ENCODE data around the gene HTR6. TPM values are rescaled to one million over a fixed set of nuclear protein-coding genes. Genes with fewer than 3 reads are reported as not detected.

The HTR6 gene
- total RNA-seq, 1 donor from 2014 or later: not detected

DNA sequence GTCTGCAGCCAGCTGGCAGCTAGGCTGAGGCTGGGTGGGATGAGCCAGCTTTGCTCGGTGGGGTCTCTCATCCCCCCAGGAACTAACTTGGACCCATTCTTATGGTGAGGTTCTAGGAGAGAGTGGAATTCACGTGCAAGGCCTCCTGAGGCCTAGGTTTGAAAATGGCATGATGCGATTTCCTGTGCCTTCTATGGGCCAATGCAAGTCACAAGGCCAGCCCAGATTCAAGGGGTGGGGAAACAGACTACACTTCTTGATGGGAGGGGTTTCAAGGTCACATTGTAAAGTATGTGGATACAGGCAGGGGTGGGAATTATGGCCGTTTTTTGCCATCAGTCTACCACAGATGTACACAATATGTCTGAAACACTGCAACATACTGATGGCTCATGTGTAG lies 48.3 kb downstream of the HTR6 start:
- Mint-ChIP-seq H3K36me3 (ENCODE audit: low read depth, unreplicated experiment) (no peaks in the 10 kb centered on the region), H3K4me3 (ENCODE audit: unreplicated experiment) (no peak overlapping the region), H3K27ac (ENCODE audit: unreplicated experiment) (no peak overlapping the region), H3K4me1 (ENCODE audit: unreplicated experiment) (no peaks in the 10 kb centered on the region), H3K27me3 (ENCODE audit: unreplicated experiment) (no peaks in the 10 kb centered on the region), H3K9me3 (ENCODE audit: unreplicated experiment) (no peaks in the 10 kb centered on the region)
- no peak for TF ChIP-seq CTCF (IDR thresholded peaks at IDR 0.05; ENCODE audit: unreplicated experiment)
- DNase-seq (ENCODE audit: low spot score): no peak

DNA sequence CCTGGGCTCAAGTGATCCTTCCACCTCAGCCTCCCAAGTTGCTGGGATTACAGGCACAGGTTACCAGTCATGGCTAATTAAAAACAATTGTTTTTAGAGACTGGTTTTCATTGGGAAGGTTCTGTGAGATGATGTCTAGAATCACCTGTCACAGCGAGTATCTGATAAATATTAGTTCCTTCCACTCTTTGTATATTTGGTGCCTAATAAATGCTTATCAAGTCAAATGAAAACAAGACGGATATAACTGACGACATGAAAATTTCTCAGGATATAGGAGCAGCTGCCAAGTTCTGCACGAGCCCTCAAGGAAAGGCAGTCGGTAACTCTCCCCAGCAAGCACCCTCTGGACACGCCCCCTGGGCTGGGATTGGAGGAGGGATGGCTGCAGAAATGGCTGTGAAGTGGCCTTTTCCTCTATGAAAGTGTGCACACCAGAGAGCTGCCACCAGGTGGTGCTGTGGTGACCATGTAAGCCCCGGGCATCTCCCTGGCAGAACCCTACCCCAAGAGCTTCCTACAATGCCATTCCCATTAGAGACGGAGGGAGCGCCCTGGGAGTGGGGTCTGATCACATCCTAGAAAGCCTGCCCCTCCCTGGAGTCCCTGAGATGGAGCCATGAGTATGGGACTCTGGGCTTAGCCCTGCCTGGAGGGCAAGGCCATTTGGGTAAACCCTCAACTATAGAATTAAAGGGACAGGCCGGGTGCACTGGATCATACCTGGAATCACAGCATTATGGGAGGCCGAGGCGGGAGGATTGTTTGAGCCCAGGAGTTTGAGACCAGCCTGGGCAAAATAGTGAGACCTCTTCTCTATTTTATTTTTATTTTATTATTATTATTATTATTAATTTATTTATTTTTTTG lies 50.9 kb downstream of the HTR6 start:
- peak; percentile 83 for TF ChIP-seq CTCF (IDR thresholded peaks at IDR 0.05; ENCODE audit: unreplicated experiment)
- Mint-ChIP-seq H3K27ac (ENCODE audit: unreplicated experiment) (no peak overlapping the region), H3K4me3 (ENCODE audit: unreplicated experiment) (no peak overlapping the region), H3K9me3 (ENCODE audit: unreplicated experiment) (no peaks in the 10 kb centered on the region), H3K27me3 (ENCODE audit: unreplicated experiment) (no peaks in the 10 kb centered on the region), H3K4me1 (ENCODE audit: unreplicated experiment) (no peaks in the 10 kb centered on the region), H3K36me3 (ENCODE audit: low read depth, unreplicated experiment) (no peaks in the 10 kb centered on the region)
- DNase-seq (ENCODE audit: low spot score): peak; percentile 96

DNA sequence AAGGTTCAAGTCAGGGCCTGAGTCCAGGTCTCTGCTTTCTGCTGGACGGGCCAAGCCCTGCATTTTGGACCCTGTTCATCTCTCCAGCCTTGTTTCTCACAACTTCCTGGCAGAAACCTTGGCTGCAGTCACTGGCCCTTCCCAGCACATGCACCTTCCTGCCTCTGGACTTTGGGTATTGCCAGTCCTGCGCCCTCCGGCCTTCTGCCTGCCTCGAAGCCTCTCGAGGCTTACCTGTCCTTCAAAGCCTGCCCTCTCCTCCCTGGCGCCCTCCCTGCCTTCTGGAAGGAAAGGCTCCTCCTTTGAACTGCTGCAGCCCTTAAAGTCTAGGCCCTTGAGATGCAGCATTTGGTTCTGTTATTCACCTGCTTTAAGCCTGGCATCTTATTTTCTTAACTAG lies 52.8 kb downstream of the HTR6 start:
- no peak for TF ChIP-seq CTCF (IDR thresholded peaks at IDR 0.05; ENCODE audit: unreplicated experiment)
- no peak overlapping the region for H3K27ac Mint-ChIP-seq (ENCODE audit: unreplicated experiment)
- no peak for DNase-seq (ENCODE audit: low spot score)
- no peak overlapping the region for H3K4me3 Mint-ChIP-seq (ENCODE audit: unreplicated experiment)
- H3K9me3 Mint-ChIP-seq (ENCODE audit: unreplicated experiment): no peaks in the 10 kb centered on the region
- no peaks in the 10 kb centered on the region for H3K4me1 Mint-ChIP-seq (ENCODE audit: unreplicated experiment)
- no peaks in the 10 kb centered on the region for H3K27me3 Mint-ChIP-seq (ENCODE audit: unreplicated experiment)
- H3K36me3 Mint-ChIP-seq (ENCODE audit: low read depth, unreplicated experiment): no peaks in the 10 kb centered on the region

DNA sequence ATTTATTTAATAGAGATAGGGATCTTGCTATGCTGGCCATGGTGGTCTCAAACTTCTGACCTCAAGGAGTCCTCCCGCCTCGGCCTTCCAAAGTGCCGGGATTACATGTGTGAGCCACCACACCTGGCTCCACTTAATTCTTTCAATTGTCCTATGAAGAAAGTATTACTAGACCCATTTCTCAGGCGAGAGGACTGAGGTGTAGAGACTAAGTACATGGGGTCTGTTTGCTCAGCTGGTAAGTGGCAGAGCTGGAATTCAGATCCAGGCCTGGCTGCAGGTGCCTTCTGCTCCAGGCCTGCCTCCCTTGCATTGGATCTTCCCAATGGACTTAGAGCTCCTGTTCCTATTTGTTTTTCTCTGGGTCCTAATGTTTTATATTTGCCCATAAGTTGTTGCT lies 55.5 kb downstream of the HTR6 start:
- Mint-ChIP-seq H3K4me3 (ENCODE audit: unreplicated experiment) (no peak overlapping the region), H3K36me3 (ENCODE audit: low read depth, unreplicated experiment) (no peaks in the 10 kb centered on the region), H3K9me3 (ENCODE audit: unreplicated experiment) (no peaks in the 10 kb centered on the region), H3K27me3 (ENCODE audit: unreplicated experiment) (no peaks in the 10 kb centered on the region), H3K4me1 (ENCODE audit: unreplicated experiment) (no peaks in the 10 kb centered on the region), H3K27ac (ENCODE audit: unreplicated experiment) (no peak overlapping the region)
- DNase-seq (ENCODE audit: low spot score): no peak
- TF ChIP-seq CTCF (IDR thresholded peaks at IDR 0.05; ENCODE audit: unreplicated experiment): no peak

DNA sequence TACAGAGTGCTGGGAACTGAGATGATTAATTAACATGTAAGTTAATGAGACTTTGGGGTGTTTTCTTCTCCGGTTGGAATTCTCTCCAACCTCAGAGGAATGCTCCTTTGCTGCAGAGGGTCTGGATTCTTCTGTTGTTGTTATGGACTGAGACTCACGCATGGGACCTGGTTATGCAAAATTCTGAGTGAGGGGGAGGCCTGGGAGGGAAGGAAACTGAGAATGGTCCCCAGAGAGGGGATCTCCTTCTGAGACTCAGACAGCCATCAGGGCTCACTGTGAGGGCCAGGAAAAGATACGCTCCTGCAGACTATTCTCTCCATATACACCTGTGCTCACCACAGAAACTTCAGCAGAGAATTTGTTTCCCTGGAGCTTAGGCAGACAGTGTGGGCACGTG lies 56.3 kb downstream of the HTR6 start:
- no peak overlapping the region for H3K27ac Mint-ChIP-seq (ENCODE audit: unreplicated experiment)
- no peak overlapping the region for H3K4me3 Mint-ChIP-seq (ENCODE audit: unreplicated experiment)
- H3K27me3 Mint-ChIP-seq (ENCODE audit: unreplicated experiment): no peaks in the 10 kb centered on the region
- no peaks in the 10 kb centered on the region for H3K9me3 Mint-ChIP-seq (ENCODE audit: unreplicated experiment)
- H3K4me1 Mint-ChIP-seq (ENCODE audit: unreplicated experiment): no peaks in the 10 kb centered on the region
- DNase-seq (ENCODE audit: low spot score): no peak
- no peak for TF ChIP-seq CTCF (IDR thresholded peaks at IDR 0.05; ENCODE audit: unreplicated experiment)
- no peaks in the 10 kb centered on the region for H3K36me3 Mint-ChIP-seq (ENCODE audit: low read depth, unreplicated experiment)
